Esophagus muscularis mucosa (tissue), 4 donors: ENCODE results near the gene SAFB2. TPM values are rescaled to one million over a fixed set of nuclear protein-coding genes. Genes with fewer than 3 reads are reported as not detected.

Source experiments
- DNase-seq: peaks from one replicate; pipeline ENCODE4 v3.0.0-alpha.2; 2017; ENCODE audit errors: extremely low spot score
- H3K27ac ChIP-seq, 4 donors: fragments of 200-600 bp; sonication (generic); replicated peaks in 1 of 4; 1 replicate in 3 of 4; 2 replicates in 1 of 4; pipeline ENCODE4 v1.5.1; 2016 to 2019; ENCODE audit warnings: mild to moderate bottlenecking in 1 of 4
- H3K27me3 ChIP-seq, 4 donors: fragments of 200-600 bp; sonication (generic); one replicate each; pipeline versions ENCODE4 v1.5.1 to v1.6.0; 2016 to 2019
- H3K36me3 ChIP-seq, 4 donors: fragments of 200-600 bp; sonication (generic); one replicate each; pipeline ENCODE4 v1.5.1; 2016 to 2019
- H3K4me1 ChIP-seq, 4 donors: fragments of 200-600 bp; sonication (generic); one replicate each; pipeline ENCODE4 v1.5.1; 2016 to 2019
- H3K4me3 ChIP-seq, 4 donors: fragments of 200-600 bp; sonication (generic); 1 replicate in 2 of 4; 2 replicates in 2 of 4; pipeline ENCODE4 v1.5.1; 2016 to 2019; ENCODE audit warnings: mild to moderate bottlenecking in 4 of 4, moderate library complexity in 1 of 4
- H3K9me3 ChIP-seq, 4 donors: fragments of 200-600 bp; sonication (generic); 1 replicate in 3 of 4; 2 replicates in 1 of 4; pipeline ENCODE4 v1.5.1; 2016 to 2019
- EP300 ChIP-seq: sonication (generic); formaldehyde crosslinking; IDR thresholded peaks from one replicate; pipeline ENCODE4 v1.6.1; 2017; ENCODE audit warnings: antibody characterized with exemption
- POLR2A ChIP-seq: fragments of 450-650 bp; IDR thresholded peaks from one replicate; pipeline ENCODE4 v1.6.1; 2017; ENCODE audit warnings: antibody characterized with exemption, moderate library complexity, mild to moderate bottlenecking, low read depth
- POLR2AphosphoS5 ChIP-seq, 2 donors: sonication (generic); formaldehyde crosslinking; IDR thresholded peaks; one replicate each; pipeline ENCODE4 v1.6.1; 2017; ENCODE audit warnings: antibody characterized with exemption in 2 of 2
- WGBS: methylation state at CpG from one replicate; pipeline ENCODE4 v1.1.5; 2018; 5-methylcytosine and 5-hydroxymethylcytosine counted together
- intact Hi-C: fragments of 100-400 bp; cut with DNase I; formaldehyde crosslinking; loops from one replicate; pipeline ENCODE4 v1.15.1; 2023
- total RNA-seq, 4 donors: library from RNA; depleted of rRNA; stranded (reverse); fragments of >200 nt; gene quantifications; one replicate each; pipeline versions ENCODE4 v1.1.0 to v1.2.1, GENCODE V29; 2016
- TF ChIP-seq, protein P1 (sequence below), 3 experiments: fragments of 200-600 bp in 2 of 3; fragments of 450-650 bp in 1 of 3; sonication (generic) in 2 of 3; IDR thresholded peaks; one replicate each; pipeline ENCODE4 v1.5.1; 2017 to 2019; ENCODE audit warnings: antibody characterized with exemption in 3 of 3, mild to moderate bottlenecking in 2 of 3, moderate library complexity in 1 of 3

The SAFB2 gene
- total RNA-seq, 4 donors from 2014 or later, result 31.1 to 57.8 (median 42.7) TPM

DNA sequence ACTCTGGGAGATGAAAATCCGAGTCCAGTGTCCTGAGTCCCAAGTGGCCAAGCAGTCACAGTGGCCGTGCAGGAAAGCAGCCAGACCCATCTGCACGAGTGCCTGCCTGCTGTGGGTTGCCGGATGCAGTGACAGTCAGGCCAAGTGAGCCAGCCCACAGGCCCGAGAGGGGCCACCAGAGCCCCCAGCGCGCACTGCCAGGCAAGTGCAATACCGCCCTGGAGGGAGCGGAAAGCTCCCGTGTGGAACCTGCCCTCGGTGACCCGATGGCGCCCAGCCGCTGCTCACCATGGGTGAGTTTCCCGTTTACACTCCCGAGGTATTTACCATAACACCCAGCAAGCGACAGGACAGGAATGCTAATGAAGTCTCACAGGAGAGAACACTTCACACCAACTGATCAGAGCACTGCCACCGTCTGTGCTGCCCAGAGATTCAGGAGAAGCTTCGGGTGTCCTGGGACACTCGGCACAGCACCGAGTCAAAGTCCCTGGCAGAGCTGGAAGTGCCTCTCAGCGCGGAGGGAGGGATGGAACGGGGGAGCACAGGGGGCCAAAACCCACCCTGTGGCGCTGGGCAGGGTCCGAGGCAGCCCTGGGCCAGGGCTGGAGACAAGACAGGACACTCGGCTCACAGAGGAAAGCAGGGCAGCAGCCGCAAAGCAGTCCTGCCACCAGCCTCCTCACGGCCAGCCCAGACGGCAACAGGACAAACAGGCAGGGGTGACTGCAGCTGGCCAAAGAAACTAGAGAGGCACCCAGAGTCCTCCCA, 33.5 kb downstream of the SAFB2 start:
- intact Hi-C loops, result no loop called here
- 76% methylated on average over 19 of the region's 30 CpGs for WGBS
- H3K27ac ChIP-seq, result no peak overlapping the region
- H3K4me3 ChIP-seq, result no peak overlapping the region
- no peaks in the 10 kb centered on the region for H3K9me3 ChIP-seq
- no peak for DNase-seq
- TF ChIP-seq, protein P1, sequence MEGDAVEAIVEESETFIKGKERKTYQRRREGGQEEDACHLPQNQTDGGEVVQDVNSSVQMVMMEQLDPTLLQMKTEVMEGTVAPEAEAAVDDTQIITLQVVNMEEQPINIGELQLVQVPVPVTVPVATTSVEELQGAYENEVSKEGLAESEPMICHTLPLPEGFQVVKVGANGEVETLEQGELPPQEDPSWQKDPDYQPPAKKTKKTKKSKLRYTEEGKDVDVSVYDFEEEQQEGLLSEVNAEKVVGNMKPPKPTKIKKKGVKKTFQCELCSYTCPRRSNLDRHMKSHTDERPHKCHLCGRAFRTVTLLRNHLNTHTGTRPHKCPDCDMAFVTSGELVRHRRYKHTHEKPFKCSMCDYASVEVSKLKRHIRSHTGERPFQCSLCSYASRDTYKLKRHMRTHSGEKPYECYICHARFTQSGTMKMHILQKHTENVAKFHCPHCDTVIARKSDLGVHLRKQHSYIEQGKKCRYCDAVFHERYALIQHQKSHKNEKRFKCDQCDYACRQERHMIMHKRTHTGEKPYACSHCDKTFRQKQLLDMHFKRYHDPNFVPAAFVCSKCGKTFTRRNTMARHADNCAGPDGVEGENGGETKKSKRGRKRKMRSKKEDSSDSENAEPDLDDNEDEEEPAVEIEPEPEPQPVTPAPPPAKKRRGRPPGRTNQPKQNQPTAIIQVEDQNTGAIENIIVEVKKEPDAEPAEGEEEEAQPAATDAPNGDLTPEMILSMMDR (IDR thresholded peaks at IDR 0.05), result no peak
- no peak for TF ChIP-seq POLR2A
- TF ChIP-seq POLR2AphosphoS5 (IDR thresholded peaks at IDR 0.05), result no peak
- no peak for TF ChIP-seq EP300
- H3K4me1 ChIP-seq, result peaks cover 16 to 19% (median 19%) of the 10 kb centered on the region in 4 donors
- H3K27me3 ChIP-seq, result no peaks in the 10 kb centered on the region
- peaks cover 68 to 88% (median 85%) of the 10 kb centered on the region in 4 donors for H3K36me3 ChIP-seq

DNA sequence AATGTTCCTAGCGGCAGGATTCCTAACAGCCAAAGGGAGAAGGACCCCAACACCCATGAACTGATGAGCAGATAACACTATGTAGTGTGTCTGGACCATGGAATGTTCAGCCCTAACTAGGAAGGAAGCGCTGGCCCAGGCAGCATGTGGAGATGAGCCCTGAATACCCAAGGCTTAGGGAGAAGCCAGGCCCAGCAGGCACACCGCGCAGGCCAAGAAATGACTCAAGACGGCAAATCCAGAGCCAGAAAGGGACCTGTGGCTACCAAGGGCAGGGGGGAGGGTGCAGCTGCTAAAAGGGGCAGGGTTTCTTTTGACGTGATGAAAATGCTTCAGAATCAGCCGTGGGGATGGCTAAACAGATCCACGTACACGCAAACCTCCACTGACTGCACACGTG, 34.1 kb downstream of the SAFB2 start:
- intact Hi-C loops, result no loop called here
- Histone ChIP-seq H3K27ac (no peak overlapping the region), H3K36me3 (peaks cover 61 to 87% (median 81%) of the 10 kb centered on the region in 4 donors), H3K4me3 (no peak overlapping the region), H3K9me3 (no peaks in the 10 kb centered on the region), H3K4me1 (peaks cover 16 to 19% (median 19%) of the 10 kb centered on the region in 4 donors), H3K27me3 (no peaks in the 10 kb centered on the region)
- DNase-seq, result no peak
- WGBS, result 85% methylated on average over 10 of the region's 10 CpGs
- TF ChIP-seq EP300 (no peak), POLR2AphosphoS5 (IDR thresholded peaks at IDR 0.05) (no peak), POLR2A (no peak)
- TF ChIP-seq, protein P1 (IDR thresholded peaks at IDR 0.05), result no peak

DNA sequence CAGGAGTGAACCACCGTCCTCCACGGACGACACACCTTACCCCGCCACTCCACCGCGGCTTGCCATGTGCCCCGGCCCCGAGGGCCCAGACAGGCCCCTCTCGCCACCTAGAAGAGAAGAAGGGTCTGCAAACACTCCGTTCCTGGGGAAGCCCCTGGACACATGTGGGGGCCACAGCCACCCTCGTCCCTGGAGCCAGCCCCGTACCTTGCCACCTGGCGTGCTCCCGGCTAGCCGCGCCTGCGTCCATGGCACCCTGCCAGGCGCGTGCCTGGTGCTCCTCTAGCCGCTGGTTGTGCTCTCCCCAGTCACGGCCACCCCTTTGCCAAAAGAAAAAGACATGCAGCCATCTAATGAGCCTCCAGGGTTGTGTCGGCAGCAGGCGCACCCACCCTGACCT, 34.9 kb downstream of the SAFB2 start:
- peaks cover 16 to 19% (median 19%) of the 10 kb centered on the region in 4 donors for H3K4me1 ChIP-seq
- TF ChIP-seq, protein P1 (IDR thresholded peaks at IDR 0.05), result no peak
- no peak for TF ChIP-seq POLR2AphosphoS5 (IDR thresholded peaks at IDR 0.05)
- no peak for TF ChIP-seq EP300
- no peak for TF ChIP-seq POLR2A
- no peaks in the 10 kb centered on the region for H3K9me3 ChIP-seq
- H3K27me3 ChIP-seq, result no peaks in the 10 kb centered on the region
- no peak overlapping the region for H3K27ac ChIP-seq
- peaks cover 53 to 85% (median 79%) of the 10 kb centered on the region in 4 donors for H3K36me3 ChIP-seq
- intact Hi-C loops, result no loop called here
- DNase-seq, result no peak
- 89% methylated on average over 19 of the region's 23 CpGs for WGBS
- H3K4me3 ChIP-seq, result no peak overlapping the region

DNA sequence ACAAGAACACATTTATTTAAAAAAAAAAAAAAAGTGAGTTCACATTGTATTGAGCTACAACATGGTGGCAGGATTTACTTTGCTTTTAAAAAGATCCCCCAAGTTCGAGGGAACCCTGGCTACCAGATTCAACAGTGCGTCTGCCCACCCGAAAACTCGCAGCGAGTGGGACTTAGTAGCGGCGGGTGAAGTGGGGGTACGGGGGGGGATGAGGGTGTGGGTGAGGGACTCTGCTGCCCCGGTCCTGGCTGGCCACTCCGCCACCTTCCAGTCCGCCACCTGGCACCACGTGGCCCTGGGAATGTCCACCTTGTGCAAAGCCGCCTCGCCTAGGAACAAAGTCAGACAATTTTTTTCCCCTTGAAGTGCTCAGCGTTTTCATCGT, 35.5 kb downstream of the SAFB2 start:
- DNase-seq, result no peak
- no peak overlapping the region for H3K4me3 ChIP-seq
- peaks cover 52 to 85% (median 79%) of the 10 kb centered on the region in 4 donors for H3K36me3 ChIP-seq
- H3K9me3 ChIP-seq, result no peaks in the 10 kb centered on the region
- no peak overlapping the region for H3K27ac ChIP-seq
- peaks cover 16 to 19% (median 19%) of the 10 kb centered on the region in 4 donors for H3K4me1 ChIP-seq
- intact Hi-C loops, result no loop called here
- TF ChIP-seq POLR2A, result no peak
- no peak for TF ChIP-seq EP300
- TF ChIP-seq, protein P1 (IDR thresholded peaks at IDR 0.05), result no peak
- TF ChIP-seq POLR2AphosphoS5 (IDR thresholded peaks at IDR 0.05), result no peak
- no peaks in the 10 kb centered on the region for H3K27me3 ChIP-seq
- 93% methylated on average over 16 of the region's 16 CpGs for WGBS
